GM10248 (cell line): ENCODE results near the gene ZNF268.

Experiments
- CTCF ChIA-PET: fragments of 300-600 bp; sonication (Branson Sonifier 250); formaldehyde crosslinking; extraction: SDS; loops from one replicate; lab custom pipeline; 2021; ENCODE audit warnings: antibody characterized with exemption; lab: Yijun Ruan, JAX
- POLR2A ChIA-PET: fragments of 350-650 bp; sonication (Branson Sonifier 250); formaldehyde crosslinking; extraction: SDS; loops from one replicate; lab custom pipeline; 2020; ENCODE audit warnings: antibody characterized with exemption; lab: Yijun Ruan, JAX
- DNase-seq: peaks from one replicate; pipeline ENCODE4 v3.0.0; 2012; ENCODE audit errors: extremely low spot score
- TF ChIP-seq, protein P1 (sequence below): IDR thresholded peaks from 2 replicates; pipeline ENCODE4 v1.5.1; 2012; ENCODE audit warnings: mild to moderate bottlenecking, low read depth; ENCODE audit errors: extremely low read depth, missing control alignments, control extremely low read depth

ZNF268 gene

DNA sequence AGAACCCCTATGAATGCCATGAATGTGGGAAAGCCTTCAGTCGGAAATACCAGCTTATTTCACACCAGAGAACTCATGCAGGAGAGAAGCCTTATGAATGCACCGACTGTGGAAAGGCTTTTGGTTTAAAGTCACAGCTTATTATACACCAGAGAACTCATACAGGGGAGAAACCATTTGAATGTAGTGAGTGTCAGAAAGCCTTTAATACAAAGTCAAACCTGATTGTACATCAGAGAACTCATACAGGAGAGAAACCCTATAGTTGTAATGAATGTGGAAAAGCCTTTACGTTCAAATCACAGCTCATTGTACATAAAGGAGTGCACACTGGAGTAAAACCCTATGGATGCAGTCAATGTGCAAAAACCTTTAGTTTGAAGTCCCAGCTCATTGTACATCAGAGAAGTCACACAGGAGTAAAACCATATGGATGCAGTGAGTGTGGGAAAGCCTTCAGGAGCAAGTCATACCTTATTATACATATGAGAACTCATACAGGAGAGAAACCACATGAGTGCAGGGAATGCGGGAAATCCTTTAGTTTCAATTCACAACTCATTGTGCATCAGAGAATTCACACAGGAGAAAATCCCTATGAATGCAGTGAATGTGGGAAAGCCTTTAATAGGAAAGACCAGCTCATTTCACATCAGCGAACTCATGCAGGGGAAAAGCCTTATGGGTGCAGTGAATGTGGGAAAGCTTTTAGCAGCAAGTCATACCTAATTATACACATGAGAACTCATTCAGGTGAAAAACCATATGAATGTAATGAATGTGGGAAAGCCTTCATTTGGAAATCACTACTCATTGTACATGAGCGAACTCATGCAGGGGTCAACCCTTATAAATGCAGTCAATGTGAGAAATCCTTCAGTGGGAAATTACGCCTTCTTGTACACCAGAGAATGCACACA lies 22.3 kb downstream of the ZNF268 start:
- DNase-seq = no peak
- CTCF ChIA-PET = interaction anchor here (1.0 to 1.6 kb wide), 3 partner anchors 15 to 53 kb away, joined by 3 to 5 read pairs (median 4); partner anchors contain the start of gene ZNF268
- POLR2A ChIA-PET = no interaction called here
- TF ChIP-seq, protein P1, sequence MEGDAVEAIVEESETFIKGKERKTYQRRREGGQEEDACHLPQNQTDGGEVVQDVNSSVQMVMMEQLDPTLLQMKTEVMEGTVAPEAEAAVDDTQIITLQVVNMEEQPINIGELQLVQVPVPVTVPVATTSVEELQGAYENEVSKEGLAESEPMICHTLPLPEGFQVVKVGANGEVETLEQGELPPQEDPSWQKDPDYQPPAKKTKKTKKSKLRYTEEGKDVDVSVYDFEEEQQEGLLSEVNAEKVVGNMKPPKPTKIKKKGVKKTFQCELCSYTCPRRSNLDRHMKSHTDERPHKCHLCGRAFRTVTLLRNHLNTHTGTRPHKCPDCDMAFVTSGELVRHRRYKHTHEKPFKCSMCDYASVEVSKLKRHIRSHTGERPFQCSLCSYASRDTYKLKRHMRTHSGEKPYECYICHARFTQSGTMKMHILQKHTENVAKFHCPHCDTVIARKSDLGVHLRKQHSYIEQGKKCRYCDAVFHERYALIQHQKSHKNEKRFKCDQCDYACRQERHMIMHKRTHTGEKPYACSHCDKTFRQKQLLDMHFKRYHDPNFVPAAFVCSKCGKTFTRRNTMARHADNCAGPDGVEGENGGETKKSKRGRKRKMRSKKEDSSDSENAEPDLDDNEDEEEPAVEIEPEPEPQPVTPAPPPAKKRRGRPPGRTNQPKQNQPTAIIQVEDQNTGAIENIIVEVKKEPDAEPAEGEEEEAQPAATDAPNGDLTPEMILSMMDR = no peak

DNA sequence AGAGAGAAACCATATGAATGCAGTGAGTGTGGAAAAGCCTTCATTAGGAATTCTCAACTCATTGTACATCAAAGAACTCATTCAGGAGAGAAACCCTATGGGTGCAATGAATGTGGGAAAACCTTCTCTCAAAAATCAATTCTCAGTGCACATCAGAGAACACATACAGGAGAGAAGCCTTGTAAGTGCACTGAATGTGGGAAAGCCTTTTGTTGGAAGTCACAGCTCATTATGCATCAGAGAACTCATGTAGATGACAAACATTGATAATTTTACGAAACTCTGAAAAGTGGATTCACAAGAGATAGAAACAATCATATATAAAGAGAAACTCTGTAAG lies 22.9 kb downstream of the ZNF268 start:
- no peak for DNase-seq
- CTCF ChIA-PET = no interaction called here
- POLR2A ChIA-PET = no interaction called here
- TF ChIP-seq, protein P1 = no peak

DNA sequence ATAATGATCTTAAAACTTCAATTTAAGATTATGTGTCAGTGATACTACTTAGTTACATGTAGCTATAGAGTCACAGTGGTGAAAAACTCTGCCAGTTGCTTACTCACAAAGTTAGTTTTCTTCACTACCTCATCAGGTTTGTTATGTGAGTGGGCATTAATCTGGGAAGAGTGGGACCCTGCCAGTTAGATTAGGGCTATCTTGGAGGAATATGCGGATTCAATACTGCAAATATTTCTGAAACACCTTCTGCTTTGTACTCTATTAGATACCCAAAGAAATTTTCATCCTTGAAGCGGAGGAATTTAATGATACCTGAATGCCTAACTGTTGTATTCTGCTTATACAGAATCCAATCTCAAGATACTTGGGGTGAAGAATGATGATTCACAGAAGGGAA lies 25.1 kb downstream of the ZNF268 start:
- DNase-seq = no peak
- CTCF ChIA-PET = no interaction called here
- POLR2A ChIA-PET = no interaction called here
- TF ChIP-seq, protein P1 = no peak

DNA sequence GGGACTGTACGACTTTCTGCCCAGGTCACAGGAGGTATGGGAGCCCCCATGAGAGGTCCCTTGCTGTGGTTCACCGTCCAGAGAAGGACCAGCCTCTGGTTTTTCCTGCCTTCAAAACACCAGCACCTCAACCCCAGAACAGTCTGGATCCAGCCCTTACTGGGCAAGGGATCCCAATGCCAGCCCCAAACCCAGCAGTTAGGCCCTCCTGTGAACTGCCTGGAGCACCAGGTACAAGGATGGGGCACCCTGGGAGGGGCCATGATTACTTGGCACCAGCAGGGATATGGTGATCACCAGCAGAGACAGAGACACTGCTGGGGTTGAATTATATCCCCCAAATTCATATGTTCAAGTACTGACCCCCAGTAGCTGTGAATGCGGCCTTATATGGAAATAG lies 34.4 kb downstream of the ZNF268 start:
- ChIA-PET CTCF (no interaction called here), POLR2A (no interaction called here)
- TF ChIP-seq, protein P1 = no peak
- DNase-seq = no peak

DNA sequence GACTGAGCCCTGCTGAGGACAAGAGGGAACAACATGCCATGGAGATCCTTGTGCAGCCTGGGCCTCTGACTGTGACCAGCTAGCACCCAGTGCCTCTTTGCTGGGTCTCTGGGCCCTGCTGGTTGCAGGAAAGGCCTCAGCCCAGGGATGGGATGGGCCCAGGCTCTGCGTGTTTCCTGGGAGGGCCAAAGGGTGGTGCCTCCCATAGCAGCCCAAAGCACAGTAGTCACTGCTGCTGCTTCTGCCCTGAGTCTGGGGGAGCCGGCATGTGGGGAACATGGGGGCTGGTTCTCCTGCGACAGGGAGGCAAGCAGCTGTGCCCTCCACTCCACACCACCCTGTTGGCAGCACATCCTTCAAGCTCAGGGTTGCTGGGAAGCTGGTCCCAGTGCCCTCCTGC lies 35.9 kb downstream of the ZNF268 start:
- CTCF ChIA-PET = no interaction called here
- TF ChIP-seq, protein P1 = no peak
- DNase-seq = no peak
- POLR2A ChIA-PET = no interaction called here

DNA sequence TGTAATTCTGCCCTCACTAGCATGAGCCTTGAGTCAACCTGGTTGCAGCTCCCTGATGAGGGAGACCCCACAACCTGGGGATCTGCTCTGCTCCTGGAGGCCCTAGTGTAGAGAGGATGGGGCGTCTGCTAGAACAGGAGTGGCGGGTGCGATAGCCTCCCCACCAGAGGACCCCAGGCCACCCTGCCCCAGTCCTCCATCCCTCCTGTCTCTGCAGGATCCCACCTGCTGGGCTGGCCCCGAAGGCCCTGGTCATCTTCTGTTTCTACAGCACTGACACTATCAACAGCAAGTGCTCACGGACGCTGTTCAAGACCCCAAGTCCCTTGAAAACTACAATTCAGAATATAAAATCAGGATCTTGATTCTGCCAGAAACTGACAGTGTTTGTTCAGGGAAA lies 39.2 kb downstream of the ZNF268 start:
- ChIA-PET CTCF (no interaction called here), POLR2A (no interaction called here)
- DNase-seq = no peak
- TF ChIP-seq, protein P1 = no peak
